Activated naive CD4-positive, alpha-beta T cell (primary cell): ENCODE data around the gene C7orf33.
A peak's percentile ranks its signal among the peaks of the same experiment; 100 is the strongest.
"Not testable (repeated sequence)": the region's sequence is repeated elsewhere in the genome, so short reads cannot be mapped to it uniquely, and the experiment has no call there.

Experiments used
- DNase-seq, 4 experiments: peaks; one replicate each; lab custom pipeline; 2025; lab: John Stamatoyannopoulos, UW

The C7orf33 gene, protein sequence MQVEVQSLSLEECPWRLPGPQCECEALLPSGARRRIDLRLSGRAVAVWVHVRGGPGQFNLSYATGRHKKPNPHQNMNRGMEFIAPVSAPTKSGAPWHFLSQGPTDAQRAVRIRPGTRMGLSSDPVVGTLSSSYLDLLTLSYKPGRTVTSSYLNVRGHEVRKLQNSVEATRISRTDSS

DNA sequence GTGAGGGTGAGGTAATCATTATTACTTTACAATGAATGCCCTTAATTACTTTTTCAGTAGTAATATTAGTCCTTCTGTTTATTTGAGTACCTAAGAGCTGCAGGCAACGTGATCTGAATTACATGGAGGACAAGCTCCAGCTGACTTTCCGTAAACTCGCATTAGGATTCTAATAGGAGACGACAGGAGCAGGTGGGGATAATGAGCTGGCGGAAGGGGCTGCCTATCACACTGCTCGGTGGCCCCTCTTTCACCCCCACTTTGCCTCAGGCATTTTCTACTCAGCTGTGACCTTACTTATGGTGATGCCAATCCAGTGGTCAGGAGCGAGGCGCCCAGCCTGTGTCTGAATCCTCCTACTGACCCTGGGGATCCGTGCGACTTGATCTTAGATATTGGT, at the start of gene C7orf33:
C7orf33 (plus strand) TSS at position 296 of the 400 bp plus-strand sequence. CDS start 160 bp downstream, outside the sequence.
- no peak for DNase-seq

DNA sequence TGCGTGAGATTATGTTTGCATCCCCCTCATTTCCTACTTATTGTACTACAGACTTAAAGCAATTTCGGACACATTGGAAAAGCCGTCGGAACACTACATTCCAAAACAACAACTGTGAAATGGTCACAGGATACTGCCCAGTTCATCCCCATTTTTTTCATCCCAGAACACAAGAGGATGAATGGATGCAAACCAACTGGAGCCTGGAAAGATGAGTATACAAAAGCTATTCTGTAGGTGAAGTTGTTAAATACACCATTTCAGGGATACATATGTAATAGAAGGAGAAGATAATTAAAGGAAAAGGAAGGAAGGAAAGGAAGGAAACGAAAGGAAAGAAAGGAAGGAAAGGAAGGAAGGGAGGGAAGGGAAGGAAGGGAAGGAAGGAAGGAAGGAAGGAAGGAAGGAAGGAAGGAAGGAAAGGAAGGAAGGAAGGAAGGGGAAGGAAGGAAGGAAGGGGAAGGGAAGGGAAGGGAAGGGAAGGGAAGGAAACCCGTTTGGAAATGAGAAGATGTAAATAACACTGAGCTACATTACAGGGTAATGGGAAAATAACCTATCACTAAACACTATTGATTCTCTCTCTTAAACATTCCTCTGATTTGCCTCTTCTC, 48.6 kb upstream of the C7orf33 start:
- no peak for DNase-seq

DNA sequence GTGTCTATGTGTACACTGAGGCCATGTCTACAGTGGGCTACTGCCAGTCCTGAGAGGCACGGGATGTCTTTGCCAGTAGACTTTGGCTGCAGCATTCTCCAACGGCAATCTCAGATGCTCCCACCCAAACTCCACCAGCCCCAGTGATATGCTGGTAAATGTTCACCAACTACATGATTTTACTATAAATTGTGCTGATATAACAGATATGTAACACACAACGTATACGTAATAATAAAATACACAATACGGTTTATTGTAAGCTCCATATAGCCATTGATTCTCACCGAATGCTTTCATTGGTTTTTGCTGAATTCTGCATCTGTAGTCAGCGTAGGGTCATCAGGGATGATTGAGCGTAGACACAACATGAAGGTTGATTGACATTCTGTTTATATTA, 47.3 kb upstream of the C7orf33 start:
- no peak for DNase-seq

DNA sequence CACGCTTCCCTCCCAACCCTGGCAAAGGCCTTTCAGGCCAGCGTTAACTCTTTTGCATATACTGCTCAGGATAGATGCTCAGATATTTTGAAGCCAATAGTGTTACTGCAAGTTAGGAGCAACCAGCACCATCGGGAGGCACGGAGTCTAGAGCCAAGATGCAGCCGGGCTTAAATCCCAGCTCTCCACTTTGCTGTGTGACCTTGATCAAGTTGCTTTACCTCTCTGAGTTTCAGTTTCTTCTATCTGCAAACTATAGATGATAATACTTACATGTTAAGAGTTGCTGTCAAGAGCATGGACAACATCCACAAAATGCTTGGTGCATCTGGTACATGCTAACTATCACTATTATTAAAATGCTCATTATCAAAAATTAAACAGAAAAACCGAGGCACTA, 45.4 kb upstream of the C7orf33 start:
- DNase-seq: no peak

DNA sequence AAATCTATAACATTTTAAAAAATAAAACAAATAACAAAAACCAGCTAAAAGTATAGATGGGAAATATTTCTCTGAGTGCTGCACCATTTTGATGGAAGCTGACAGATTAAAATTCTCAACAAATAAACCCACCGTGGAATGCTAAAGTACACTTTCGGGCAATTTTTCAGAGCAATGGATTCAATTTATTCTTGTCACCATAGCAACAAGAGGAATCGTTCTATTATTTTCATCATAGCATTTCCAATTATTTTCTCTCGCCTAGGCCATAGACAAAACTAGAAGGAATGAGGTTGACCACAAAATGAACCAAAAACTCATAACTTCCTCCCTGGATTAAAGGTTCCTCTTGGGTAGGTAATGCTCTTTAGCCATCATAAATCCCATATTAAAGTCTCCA, 44.6 kb upstream of the C7orf33 start:
- no peak for DNase-seq

DNA sequence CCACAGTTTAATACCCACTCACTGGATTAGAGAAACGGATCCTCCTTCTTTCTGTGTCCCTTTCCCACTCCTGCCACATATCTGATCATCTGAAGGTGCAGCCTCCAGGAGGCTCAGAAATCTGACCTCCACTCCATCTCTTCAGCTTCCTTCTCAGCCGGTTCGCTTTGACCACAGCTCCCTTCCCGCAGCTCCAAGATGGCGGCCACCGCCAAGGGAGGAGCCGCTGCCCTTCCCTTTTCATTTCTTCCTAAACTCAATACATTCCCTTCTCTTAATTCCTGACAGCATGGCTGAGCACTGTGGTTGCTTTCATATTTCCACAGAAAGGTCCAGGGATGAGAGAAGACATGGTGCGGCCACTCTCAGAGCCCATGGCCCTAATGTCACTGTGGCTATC, 43.7 kb upstream of the C7orf33 start:
- no peak for DNase-seq

DNA sequence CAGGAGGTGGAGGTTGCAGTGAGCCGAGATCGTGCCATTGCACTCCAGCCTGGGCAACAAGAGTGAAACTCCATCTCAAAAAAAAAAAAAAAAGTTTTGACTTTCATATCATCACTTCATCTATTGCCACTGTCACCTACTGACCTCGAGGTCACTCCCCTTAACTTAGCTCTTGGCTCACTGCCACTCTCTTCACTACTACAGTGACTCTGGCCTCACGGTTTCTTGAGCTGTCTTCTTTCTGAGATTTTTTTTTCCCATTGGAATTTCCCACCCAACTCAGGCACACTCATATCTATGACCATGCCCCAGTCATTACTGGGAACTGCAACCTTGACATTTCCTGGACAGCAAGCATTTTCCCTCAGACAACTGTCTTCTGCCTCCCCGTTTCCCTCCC, 42.6 kb upstream of the C7orf33 start:
- DNase-seq: no peak

DNA sequence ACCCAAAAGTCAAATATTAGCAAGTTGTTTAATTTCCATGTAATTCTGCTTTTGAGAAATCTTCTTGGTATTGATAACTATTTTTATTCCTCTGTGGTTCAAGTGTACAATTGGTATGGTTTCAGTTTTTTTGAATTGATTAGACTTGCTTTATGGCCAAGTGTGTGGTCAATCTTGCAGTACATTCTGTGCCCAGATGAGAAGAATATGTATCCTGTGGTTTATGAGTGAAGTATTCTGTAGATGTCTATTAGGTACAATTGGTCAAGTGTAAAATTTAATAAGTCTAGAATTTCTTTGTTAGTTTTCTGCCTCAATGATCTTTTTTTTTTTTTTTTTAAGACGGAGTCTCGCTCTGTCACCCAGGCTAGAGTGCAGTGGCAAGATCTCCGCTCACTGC, 36.6 kb upstream of the C7orf33 start:
- DNase-seq: no peak

DNA sequence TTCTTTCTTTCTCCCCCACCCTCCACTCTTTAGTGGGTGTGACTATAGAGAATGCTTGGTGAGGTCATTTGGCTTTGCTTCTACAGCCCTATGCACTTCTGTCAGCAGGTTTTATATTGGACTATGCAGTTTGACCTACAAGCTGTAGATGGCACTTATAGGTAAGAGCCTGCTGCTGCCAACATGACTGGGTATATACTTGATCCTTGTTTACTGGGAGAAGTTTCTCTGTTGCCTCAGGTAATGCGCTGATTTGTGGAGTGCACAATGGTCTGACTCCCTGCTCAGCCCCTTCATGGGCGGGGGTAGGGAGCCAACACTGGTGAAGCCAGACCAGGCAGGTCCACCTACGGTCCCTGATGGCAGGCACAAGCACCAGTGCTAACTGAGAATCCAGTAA, 33.7 kb upstream of the C7orf33 start:
- DNase-seq: no peak

DNA sequence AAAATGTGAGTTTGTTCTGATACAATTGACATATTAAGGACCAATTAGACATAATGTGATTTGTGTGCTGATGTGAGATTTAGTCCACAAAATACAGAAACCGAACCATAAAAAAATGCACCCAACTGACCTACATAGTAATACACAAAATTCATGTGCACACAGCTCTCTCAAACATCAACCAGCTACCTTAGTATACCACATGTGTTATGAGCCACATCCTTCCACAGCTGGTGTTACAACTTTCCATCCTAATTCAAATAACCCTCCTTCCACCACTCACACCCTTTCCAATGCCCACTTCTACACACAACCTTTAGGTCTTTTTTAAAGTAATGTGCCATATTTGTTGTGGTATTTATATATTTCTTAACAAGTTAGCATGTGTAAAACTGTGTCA, 31.7 kb upstream of the C7orf33 start:
- no peak for DNase-seq

DNA sequence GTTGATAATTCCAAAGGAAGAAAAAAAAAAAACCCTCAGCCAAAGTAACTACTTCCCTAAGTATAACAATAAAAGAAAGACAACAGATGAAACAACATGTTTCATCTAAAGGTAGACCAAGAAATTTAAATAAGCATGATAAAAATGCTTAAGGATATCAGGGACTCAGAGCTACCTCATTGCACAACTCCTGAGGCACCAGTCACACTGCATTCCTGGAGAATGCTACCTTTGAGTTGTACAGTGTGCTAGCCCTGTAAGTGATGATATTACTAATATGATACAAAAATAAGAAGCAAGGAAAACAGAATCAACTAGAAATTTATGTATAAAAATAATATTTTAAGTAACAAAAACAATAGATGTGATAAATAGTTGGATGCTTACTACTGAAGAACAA, 29.5 kb upstream of the C7orf33 start:
- DNase-seq: no peak

DNA sequence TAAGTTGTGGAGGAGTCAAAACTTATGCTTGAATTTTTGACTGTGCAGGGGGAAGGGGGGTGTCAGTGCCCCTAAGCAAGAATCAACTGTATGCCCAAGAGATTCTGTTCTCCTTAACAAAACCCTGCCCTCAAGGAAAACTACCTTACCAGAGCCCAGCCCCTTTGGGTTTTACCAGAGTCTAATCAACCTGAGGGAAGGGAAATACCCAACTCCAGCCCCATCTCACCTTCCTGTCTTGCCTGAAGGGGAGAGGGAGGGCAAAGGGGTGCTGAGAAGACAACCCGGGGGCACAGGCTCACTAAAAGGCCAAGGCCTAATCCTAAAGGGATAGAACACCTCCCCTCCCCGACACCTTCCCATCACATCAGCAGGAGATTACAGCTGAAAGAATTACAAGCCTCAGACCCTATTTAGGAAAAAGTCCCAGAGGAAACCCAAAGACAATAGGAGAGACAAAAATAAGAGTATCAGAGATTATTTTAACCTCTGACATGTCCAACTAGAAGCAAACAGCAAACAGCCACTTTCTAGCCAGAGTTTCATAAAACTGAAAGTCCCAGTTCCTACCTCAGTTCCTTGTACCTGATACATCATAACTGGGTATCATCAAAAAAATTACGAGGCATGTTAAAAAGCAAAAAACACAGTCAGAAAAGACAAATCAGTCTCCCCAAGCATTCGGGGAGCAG, 26.8 kb upstream of the C7orf33 start:
- no peak for DNase-seq

DNA sequence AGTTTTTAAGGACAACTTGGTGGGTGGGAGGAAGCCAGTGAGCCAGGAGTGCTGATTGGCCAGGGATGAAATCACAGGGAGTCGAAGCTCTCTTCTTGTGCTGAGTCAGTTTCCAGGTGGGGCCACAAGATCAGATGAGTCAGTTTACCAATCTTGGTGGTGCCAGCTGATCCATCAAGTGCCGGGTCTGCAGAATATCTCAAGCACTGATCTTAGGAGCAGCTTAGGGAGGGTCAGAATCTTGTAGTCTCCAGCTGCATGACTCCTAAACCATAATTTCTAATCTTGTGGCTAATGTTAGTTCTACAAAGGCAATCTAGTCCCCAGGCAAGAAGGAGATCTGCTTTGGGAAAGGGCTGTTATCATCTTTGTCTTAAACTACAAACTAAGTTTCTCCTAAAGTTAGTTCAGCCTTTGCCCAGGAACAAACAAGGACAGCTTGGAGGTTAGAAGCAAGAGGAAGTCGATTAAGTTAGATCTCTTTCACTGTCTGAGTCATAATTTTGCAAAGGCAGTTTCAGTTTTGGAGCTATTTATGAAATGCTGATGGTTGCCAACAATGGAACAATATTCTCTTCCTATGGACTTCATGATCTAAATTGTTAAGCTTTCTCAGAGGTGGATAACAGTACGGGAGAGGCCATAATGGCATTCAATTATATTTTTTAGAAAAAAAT, 26.2 kb upstream of the C7orf33 start:
- DNase-seq: not testable (repeated sequence)

DNA sequence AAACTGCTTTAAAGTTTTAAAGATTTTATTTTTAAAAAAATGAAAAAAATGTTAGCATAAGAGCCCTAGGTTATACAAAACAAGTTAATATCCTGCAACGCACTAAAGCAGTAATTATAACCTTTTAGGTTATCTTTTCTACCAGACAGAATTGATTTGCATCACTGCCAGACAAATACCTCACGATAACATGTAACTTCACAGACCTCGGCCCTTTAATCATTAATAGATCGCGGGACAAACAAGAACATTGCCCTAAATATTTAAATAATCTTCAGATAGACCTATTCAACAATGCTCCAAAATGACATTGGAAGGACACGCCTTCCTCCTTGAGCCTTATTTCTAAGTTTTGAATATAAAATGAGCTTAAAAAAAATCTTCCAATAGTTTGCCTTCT, 23.8 kb upstream of the C7orf33 start:
- no peak for DNase-seq

DNA sequence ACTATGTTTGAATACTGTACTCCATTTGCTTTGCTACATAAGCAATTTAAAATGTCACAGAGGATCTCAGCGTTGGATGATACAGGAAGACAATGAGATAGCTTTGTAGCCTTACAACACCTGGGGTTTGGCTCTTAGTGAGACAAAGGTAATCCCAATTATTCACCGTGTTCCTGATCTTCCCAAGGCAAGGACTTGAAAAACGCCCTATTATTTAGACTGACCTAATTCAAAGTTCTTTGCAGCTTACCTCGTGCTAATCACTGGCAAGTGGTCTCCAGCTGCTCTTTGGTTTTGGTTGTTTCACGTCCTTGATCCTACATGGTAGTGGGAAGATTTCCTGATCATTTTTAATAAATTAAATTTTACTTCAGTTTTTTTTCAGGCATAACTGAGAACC, 23.0 kb upstream of the C7orf33 start:
- no peak for DNase-seq

DNA sequence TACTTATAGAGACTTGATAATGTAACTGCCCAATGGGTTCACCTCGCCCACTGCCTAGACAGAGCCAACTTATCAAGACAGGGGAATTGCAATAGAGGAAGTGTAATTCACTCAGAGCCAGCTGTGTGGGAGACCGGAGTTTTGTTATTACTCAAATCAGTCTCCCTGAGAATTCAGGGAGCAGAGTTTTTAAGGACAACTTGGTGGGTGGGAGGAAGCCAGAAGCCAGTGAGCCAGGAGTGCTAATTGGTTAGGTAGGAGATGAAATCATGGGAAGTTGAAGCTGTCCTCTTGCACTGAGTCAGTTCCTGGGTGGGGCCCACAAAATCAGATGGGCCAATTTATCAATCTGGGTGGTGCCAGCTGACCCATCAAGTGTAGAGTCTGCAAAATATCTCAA, 20.1 kb upstream of the C7orf33 start:
- DNase-seq: no peak

DNA sequence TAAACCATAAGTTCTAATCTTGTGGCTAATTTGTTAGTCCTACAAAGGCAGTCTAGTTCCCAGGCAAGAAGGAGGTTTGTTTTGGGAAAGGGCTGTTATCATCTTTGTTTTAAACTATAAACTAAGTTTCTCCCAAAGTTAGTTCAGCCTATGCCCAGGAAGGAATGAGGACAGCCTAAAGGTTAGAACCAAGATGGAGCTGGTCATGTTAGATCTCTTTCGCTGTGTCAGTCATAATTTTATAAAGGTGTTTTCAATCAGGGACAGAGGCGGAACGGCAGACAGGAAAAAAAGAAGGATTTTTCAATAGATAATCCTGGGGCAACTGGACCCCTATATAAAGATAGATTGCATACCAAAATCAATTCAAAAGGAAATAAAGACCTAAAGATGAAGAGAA, 19.6 kb upstream of the C7orf33 start:
- not testable (repeated sequence) for DNase-seq

DNA sequence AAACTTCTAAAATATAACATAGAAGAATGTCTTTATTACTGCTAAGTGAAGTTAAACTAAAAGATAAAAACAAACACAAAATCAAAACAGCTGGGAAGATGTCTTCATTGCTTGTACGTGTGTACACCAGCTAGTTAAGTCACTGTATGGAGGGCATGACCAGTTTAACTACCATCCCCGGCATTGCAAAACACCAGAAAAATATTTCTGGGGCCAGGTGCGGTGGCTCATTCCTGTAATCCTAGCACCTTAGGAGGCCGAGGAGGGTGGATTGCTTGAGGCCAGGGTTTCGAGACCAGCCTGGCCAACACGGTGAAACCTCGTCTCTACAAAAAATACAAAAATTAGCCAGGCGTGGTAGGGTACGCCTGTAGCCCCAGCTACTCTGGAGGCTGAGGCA, 19.2 kb upstream of the C7orf33 start:
- no peak for DNase-seq

DNA sequence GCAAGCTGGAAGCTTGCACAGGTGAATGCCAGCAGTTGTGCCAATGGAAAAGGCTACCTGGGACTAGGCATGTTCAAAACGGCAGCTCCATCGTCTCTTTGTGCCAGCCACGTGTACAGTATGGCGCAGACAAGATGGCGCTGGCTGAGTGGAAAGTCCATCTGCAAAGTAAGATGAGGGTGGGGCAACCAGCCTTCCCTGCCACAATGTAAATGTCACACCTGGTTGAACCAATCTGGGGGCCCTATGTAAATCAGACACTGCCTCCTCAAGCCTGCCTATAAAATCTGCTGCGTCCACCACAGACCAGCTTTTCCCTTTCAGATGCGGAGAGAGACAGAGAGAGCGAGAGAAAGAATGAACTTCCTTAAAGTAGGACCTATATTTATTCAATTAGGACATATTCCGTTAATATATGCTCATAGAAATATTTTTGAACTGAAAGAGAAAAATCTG, 18.5 kb upstream of the C7orf33 start:
- no peak for DNase-seq

DNA sequence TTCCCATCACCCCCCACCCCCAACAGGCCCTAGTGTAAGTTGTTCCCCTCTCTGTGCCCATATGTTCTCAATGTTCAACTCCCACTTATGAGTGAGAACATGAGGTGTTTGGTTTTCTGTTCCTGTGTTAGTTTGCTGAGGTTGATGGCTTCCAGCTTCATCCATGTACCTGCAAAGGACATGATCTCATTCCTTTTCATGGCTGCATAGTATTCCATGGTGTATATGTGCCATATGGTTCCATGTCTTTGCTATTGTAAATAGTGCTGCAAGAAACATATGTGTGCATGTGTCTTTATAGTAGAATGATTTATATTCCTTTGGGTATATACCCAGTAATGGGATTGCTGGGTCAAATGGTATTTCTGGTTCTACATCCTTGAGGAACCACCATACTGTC, 17.0 kb upstream of the C7orf33 start:
- DNase-seq: not testable (repeated sequence)

DNA sequence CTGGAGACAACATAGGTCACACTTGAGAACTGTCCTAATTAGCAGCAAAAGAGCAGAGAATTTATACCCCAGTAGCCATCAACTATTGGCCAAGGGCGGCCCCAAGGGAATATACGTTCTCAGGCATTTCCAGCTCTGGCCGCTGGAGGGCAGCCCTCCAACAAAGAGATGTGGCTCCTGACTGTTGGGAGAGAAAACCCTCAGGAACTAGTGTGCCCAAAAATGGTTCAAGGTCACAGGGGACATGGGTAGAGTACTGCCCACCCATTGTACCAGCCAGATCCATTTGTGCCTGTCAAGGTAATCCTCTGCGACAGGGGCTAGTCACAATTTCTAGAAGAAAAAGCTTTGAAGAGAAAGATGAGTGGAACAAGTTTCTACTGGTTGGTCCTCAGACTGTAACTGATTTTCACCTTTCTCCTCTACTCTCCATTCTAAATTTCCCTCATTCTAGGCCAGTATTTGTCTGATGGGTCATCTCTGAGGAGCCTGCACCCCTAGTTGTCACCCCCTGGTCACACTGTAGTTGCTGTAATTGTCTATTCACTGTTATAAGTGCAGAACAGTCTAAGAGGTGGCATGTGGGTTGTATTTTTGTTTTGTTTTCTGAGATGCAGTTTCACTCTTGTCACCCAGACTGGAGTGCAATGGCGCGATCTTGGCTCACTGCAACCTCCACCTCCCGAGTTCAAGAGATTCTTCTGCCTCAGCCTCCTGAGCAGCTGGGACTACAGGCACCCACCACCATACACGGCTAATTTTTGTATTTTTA, 14.7 kb upstream of the C7orf33 start:
- DNase-seq: peak; percentile 33 to 65 (median 53)

DNA sequence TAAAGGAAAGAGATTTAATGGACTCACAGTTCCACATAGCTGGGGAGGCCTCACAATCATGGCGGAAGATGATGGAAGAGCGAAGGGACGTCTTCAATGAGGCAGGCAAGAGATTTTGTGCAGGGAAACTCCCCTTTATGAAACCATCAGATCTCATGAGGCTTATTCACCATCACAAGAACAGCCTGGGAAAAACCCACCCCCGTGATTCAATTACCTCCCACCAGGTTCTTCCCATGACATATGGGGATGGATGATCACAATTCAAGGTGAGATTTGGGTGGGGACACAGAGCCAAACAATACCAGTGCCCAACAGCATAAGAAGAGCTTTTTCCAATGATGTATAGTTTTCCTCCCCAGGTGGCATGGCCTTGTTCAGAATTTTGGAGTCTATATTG, 11.2 kb upstream of the C7orf33 start:
- no peak for DNase-seq
